AG04449 (cell line): ENCODE measurements around the gene CTNNA3.

Experiments
- CTCF ChIA-PET: fragments of 350-600 bp; formaldehyde crosslinking; extraction: SDS; loops from one replicate; lab custom pipeline; 2021; ENCODE audit warnings: antibody characterized with exemption; lab: Yijun Ruan, JAX
- POLR2A ChIA-PET: fragments of 400-600, 350-600 bp; formaldehyde crosslinking; extraction: SDS; loops from one replicate; lab custom pipeline; 2020; ENCODE audit warnings: antibody characterized with exemption, inconsistent platforms; lab: Yijun Ruan, JAX
- DNase-seq: peaks from one replicate; pipeline ENCODE4 v3.0.0-alpha.2; 2010; ENCODE audit warnings: low read depth, low spot score
- H3K4me3 ChIP-seq: 2 replicates; pipeline ENCODE4 v1.5.1; 2011; ENCODE audit warnings: low read depth, mild to moderate bottlenecking, control low read depth, low read length
- TF ChIP-seq, protein P1 (sequence below): IDR thresholded peaks from one replicate; pipeline ENCODE4 v1.5.1; 2011; ENCODE audit warnings: mild to moderate bottlenecking, moderate library complexity, low read length, control low read depth, inconsistent platforms; ENCODE audit not compliant: insufficient read depth; ENCODE audit errors: missing control alignments

The CTNNA3 gene

DNA sequence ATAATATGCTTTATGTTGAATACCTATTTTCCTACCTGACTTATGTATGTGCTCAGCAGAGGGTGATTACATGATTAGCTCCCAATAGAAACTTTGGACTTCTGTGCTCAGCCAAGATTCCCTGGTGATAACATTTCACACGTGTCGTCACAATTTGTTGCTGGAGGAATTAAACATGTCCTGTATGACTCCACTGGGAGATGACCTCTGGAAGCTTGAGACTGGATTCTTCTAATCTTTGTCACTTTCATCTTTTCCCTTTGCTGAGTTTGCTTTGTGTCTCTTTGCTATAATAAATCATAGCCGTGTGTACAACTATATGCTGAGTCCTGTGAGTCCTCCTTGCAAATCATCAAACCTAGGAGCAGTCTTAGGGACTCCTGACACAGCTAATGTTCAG is 891.0 kb downstream of the CTNNA3 start:
- POLR2A ChIA-PET: no interaction called here
- TF ChIP-seq, protein P1, sequence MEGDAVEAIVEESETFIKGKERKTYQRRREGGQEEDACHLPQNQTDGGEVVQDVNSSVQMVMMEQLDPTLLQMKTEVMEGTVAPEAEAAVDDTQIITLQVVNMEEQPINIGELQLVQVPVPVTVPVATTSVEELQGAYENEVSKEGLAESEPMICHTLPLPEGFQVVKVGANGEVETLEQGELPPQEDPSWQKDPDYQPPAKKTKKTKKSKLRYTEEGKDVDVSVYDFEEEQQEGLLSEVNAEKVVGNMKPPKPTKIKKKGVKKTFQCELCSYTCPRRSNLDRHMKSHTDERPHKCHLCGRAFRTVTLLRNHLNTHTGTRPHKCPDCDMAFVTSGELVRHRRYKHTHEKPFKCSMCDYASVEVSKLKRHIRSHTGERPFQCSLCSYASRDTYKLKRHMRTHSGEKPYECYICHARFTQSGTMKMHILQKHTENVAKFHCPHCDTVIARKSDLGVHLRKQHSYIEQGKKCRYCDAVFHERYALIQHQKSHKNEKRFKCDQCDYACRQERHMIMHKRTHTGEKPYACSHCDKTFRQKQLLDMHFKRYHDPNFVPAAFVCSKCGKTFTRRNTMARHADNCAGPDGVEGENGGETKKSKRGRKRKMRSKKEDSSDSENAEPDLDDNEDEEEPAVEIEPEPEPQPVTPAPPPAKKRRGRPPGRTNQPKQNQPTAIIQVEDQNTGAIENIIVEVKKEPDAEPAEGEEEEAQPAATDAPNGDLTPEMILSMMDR: no peak
- DNase-seq: no peak
- no peak overlapping the region for H3K4me3 ChIP-seq
- CTCF ChIA-PET: no interaction called here

DNA sequence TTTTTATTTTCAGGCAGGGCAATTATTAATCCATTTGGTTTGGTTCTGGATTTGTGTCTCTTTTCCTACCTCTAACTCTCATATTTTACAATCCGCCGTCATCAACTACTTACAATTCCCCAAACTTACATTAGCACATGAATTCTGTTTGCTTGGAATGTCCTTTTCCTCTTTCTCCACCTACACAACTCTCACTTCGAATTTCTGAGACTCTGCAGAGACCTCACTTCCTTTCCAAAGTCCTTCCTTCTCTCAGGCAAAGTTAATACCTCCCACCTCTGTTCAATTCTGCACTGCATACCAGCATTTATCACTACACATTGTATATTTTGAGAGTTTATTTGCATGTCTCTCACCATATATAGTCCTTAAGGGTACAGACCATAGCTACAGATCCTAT is 892.8 kb downstream of the CTNNA3 start:
- ChIA-PET POLR2A (interaction anchor here (0.6 to 0.7 kb wide), 2 partner anchors 12 to 57 kb away, joined by 3 read pairs; no protein-coding TSS in a partner anchor), CTCF (no interaction called here)
- DNase-seq: no peak
- H3K4me3 ChIP-seq: no peak overlapping the region
- TF ChIP-seq, protein P1: no peak

DNA sequence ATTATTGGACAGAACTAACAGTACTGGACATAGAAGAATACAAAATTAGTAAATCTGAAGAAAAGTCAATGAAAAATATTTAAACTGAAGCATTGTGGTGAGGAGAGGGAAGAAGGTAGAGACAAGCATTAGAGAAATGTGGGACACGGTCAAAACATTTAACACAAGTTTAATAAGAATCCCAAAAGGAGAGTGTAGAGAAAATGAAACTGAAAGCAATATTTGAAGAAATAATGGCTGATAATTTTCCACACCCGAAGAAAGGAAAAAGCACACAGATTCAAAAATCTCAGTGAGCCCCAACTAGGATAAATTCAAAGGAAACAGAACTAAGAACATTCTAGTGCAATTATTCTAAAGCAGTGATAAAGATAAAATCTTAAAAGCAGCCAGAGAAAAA is 896.5 kb downstream of the CTNNA3 start:
- no peak for DNase-seq
- H3K4me3 ChIP-seq: no peak overlapping the region; the same call in 1 of the 2 replicates
- CTCF ChIA-PET: interaction anchor here (0.7 to 1.1 kb wide), 2 partner anchors 10 to 53 kb away, joined by 3 read pairs; no protein-coding TSS in a partner anchor
- POLR2A ChIA-PET: no interaction called here
- TF ChIP-seq, protein P1: no peak

DNA sequence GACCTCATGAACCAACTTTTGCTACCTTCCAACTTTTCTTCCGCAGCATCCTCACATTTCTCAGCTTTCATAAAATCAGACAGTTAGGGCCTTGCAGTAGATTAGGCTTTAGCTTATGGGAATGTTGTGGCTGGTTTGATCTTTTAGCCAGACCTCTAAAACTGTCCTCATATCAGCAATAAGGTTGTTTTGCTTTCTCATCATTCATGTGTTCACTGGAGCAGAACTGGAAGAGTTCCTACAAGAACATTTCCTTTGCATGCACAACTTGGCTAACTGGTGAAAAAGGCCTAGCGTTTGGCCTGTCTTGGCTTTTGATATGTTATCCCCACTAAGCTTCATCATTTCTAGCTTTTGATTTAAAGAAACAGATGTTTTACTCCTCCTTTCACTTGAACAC is 900.1 kb downstream of the CTNNA3 start:
- POLR2A ChIA-PET: no interaction called here
- TF ChIP-seq, protein P1: no peak
- CTCF ChIA-PET: interaction anchor here (1.5 to 1.8 kb wide), 2 partner anchors 10 to 16 kb away, joined by 3 to 4 read pairs; no protein-coding TSS in a partner anchor
- no peak overlapping the region for H3K4me3 ChIP-seq
- DNase-seq: no peak

DNA sequence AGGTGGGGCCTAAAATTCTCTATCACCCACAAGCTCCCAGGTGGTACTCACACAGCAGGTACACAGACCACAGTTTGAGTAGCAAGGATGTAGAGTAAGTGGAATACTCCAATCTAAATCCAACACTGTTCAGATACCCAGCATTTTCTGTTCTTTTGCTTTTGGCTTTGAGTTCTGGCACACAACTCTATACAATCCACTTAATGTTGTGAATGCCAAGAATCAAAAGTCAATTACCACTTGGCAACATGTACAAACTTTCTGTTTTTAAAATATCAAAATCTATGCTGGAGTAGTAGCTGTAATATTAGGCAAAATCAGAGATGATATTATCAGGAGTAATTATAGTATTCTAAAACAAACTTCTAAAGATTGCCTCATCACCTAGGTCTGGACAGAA is 903.6 kb downstream of the CTNNA3 start:
- H3K4me3 ChIP-seq: no peak overlapping the region
- TF ChIP-seq, protein P1: no peak
- DNase-seq: no peak
- ChIA-PET CTCF (no interaction called here), POLR2A (no interaction called here)

DNA sequence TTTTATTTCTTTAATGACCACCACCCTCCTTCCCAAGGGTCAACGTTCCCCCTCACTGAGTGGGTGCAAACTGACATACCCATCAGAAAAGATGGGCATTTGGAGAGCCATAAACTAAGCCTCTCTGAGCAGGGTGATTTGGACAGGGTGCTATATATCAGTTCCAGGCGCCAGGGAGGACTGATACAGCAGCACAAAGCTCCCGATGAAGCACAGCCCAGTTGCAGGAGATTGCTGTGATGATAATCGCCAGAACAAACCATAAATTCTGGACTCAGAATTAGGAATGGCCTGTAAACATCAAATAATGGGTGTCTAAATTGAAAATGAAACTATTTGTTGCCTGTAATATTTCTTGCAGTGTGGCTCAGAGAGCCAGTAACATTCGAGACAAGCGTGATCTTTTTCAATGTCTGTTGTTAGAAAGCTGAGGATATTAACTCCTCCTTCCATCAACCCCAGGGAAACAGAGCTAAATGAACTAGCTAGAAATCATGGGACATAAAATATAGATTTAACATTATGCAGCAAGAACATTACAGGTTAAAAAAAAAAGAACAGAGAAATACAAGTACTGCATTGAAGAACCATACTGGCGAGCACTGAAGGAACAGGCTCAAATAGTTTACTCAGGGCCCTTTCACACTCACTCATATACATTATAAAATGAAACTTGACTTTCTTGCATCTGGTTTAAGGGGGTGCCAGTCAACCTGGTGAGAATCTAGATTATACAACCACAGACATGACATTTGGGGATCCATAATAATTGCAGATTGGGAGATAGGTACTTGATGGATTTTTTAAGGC is 907.6 kb downstream of the CTNNA3 start:
- no peak for DNase-seq
- TF ChIP-seq, protein P1: no peak
- CTCF ChIA-PET: interaction anchor here (0.9 kb wide), 1 partner anchor 9 kb away, joined by 3 read pairs; no protein-coding TSS in a partner anchor
- no peak overlapping the region for H3K4me3 ChIP-seq
- POLR2A ChIA-PET: no interaction called here
